Activated CD8-positive, alpha-beta memory T cell treated with anti-CD3 and anti-CD28 coated beads, Interleukin-2, amount 50 U/mL, for 24 hours (primary cell): Measurements from ENCODE around the gene BCDIN3D.
"Not testable (repeated sequence)": the region's sequence is repeated elsewhere in the genome, so short reads cannot be mapped to it uniquely, and the experiment has no call there.

ENCODE experiments used
- DNase-seq: peaks from one replicate; pipeline ENCODE4 v3.0.0-alpha.2; 2020; ENCODE audit errors: extremely low read depth

Gene BCDIN3D

DNA sequence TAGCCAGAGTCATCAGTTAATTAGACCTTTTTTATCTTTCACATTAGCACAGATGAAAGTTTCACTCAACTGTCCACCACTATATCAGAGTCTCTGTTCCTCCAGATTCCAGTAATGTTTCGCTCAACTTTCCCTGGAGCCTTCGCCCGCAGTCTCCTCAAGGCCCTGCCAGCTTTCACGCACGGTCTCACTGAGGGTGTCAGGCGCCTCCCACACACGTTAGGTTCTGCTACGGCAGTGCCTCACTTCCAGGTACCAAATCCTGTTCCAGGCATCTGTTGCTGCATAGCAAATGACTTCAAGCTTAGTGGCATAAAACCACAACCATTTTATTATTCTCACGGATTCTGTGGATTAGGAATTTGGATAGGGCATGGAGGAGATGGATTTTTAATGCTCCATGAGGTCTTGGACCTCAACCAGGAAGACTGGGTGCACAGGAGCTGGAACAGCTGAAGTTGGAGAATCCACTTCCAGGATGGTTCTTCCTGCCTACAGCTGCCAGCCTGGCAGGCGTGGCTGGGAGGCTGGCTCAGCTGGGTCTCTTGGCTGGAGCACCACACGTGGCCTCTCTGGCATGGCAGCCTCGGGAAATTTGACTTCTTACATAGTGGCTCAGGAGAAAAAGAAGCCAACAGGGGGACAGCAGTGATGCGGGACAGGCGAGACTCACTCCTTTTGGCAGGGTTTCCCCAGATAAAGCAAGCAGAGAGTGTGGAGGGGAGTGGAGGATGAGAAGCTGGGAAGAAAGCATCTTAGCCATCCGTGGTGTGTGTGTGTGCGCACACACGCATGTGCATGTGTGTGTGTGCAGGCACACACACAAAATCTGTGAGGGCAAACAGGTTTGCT, 21.3 kb upstream of the BCDIN3D start:
- no peak for DNase-seq

DNA sequence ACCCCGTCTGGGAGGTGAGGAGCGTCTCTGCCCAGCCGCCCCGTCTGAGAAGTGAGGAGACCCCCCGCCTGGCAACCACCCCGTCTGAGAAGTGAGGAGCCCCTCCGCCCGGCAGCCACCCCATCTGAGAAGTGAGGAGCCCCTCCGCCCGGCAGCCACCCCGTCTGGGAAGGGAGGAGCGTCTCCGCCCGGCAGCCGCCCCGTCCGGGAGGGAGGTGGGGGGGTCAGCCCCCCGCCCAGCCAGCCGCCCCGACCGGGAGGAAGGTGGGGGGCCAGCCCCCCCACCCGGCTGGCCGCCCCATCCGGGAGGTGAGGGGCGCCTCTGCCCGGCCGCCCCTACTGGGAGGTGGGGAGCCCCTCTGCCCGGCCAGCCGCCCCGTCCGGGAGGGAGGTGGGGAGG, 18.0 kb upstream of the BCDIN3D start:
- DNase-seq = not testable (repeated sequence)

DNA sequence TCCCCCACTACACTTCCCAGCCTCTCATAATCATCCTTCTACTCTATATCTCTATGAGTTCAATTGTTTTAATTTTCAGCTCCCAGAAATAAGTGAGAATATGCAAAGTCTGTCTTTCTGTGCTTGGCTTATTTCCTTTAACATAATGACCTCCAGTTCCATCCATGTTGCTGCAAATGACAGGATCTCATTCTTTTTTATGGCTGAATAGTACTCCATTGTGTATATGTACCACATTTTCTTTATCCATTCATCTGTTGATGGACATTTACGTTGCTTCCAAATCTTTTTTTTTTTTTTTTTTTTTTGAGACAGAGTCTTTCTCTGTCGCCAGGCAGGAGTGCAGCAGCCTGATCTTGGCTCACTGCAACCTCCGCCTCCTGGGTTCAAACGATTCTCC, 13.0 kb upstream of the BCDIN3D start:
- DNase-seq = not testable (repeated sequence)

DNA sequence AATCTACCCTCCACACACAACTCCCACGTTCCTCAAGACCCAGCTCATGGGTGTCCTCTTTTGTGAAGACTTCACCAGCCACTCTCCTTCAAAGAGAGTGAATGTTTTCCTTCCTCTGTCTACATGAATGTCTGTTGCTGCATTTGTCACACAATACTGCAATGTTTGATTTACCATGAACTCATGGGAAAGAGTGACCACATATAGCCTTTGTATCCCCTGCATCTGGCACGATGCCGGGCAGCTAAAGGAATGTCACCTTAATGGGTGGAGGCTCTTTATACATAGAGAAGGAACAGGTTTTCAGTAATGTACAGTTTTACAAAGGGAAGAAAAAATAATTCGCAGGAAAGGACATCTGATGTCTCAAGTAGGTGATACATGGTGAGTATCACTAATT, 12.1 kb upstream of the BCDIN3D start:
- no peak for DNase-seq

DNA sequence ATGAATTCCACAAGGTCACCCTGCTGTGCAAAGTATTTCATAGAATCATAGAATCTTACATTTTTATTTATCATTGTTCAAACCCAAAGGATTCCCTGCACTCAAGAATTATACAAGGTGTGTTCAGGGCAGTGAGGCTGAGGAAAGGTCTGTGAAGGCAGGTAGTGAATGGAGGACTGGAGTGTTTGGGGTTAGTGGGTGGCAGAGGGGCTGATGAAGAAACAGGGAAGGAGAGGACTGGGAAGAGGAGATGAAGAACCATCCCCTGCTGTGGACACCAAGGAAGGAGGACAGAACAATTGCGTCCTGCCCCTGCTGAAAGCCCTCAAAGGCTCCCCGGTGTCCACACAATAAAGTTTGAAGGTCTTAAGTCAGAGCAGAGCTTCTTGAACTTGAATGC, 10.8 kb upstream of the BCDIN3D start:
- DNase-seq = no peak

DNA sequence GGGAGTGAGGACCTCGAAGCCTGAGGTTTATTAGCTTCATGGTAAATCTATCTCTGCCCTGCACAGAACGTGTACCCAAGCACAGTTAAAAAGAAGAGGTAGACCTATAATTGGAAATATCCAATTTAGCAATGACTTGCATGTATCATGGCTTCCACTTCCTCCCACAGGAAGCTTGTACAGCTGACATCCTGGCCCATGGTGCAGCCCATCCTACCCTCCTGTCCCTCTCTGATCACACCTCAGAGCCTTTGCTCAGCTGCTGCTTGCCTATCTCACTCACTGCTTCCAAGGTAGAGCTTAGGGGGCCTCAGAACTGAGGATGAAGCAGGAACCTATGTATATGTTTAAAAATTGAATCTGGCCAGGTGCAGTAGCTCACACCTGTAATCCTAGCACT, 4.3 kb upstream of the BCDIN3D start:
- DNase-seq = no peak

DNA sequence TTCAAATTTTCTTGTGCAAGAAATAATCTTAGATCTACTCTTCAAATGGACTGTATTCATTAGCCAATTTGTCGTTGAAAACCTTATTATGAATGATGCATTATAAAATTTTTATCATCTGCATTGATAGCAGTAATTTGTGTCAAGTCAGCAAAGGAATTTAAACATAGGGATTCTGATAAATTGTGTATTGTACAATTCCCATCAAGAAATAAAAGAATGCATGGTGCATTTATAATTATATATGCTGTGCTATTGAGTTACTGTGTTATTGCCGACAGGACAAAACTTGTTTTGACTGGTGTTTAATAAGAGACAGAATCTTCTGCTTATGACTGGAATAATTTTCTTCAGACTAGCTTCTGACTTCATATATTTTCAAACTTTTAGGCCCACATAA, 3.1 kb upstream of the BCDIN3D start:
- no peak for DNase-seq

DNA sequence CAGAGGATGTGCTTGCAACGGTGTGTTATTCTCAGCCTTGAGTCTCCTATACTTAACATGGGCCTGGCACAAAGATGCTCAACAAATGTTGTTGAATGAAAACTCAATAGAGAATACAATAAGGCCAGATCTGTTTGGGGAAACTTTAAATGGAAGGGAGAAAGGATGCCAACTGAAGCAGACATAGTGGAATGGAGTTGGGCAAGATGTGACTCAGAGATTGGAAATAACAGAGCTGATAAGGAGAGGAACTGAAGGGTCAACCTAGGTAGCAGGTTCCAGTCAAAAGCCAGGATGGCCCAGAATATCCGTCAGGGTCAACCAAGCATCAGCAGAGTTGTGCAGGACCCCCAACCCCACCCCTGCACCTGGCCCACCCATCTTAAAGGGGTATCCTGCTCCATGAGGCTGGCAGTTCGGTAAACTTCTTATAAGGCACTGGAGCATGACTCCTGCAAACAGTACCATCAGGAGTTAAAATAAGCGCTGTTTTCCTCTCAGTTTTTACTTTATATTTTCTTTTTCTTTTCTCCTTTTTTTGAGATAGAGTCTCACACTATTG, 1.1 kb upstream of the BCDIN3D start:
- no peak for DNase-seq

DNA sequence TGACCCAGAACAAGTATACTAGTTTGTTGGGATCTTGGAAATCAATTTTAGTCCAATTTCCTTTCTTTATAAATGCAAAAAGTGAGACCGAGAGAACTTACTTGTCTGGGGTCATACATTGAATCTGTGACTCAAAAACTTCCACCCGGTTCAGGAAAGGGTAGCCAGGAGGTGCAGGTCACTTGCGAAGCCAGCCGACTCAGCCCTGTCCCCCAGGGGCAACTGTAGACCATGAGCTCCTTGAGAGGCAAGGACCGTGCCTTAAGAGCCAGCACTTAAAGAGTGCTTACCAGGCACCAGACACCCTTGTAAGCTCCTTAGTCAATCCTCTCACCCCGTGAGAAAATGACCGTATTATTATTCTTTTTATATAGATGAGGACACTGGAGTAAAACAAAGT, 505 bp upstream of the BCDIN3D start:
- no peak for DNase-seq

DNA sequence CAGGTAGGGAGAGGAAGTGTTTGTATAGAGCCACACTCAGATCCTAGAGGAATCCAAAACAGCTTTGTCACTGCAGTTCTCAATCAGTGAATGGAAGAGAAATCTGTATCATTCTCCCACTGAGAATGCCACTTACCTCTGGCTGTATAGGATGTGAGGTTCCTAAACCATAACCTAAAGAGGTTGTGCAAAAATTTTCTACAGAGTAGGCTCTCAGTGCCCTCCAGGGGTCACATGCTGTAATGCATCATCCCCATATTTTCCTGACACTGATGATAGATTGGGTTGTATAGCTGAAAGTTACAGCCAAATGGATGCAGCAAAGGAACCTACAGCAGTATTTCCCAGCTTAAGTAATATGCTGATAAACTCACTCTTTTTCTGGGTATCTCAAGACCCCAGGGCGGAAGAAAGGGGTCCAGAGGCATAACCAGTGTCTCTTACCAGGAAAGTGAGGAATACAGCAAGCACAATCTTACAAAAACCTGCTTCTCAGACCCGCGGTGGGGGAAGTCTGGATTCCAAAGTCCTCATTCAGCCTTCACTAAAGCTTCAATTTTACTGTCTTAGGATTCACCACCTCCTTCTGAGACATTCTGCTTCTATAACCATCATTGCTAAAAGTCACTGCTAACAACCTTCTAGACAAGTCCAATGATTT, 3.8 kb downstream of the BCDIN3D start:
- no peak for DNase-seq

DNA sequence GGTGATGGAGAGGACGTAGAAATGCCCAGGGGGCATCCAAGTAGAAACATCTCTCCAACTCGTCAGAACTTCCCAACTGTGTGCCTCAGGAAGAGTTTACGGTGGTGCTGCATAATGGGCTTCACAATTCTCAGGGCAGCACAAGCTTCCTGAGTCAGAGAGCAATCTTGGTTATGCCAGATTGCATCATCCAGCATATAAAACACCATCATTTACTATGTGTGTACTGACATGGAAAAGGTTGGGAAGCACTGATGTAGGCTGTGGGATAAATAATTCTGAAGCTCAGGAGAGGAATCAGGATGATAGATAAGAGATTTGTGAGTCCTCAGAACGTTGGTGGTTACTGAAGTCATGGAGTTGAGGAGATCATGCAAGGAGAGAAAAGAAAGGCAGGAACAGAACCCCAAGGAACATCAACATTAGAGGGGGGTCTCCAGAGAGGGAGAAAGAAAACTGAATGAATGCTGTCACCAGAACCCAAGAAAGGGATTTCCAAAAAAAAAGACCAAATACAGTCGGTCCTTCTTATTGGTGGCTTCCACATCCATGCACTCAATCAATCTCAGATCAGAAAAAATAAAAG, 10.0 kb downstream of the BCDIN3D start:
- no peak for DNase-seq

DNA sequence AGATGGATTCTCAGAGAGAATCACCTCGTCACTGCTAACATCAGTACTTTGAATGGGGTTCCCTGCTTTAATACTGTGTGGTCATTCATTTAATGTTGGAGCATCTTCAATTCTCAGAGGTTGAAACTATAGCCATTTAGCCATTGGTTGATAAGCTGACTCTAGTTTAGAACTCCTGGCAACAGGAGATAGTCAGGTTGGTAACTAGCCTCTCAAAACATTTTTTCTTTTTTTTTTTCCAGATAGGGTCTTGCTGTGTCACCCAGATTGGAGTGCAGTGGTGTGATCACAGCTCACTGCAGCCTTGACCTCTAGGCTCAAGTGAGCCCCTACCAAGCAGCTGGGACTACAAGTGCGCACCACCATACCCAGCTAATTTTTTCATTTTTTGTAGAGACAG, 11.2 kb downstream of the BCDIN3D start:
- no peak for DNase-seq

DNA sequence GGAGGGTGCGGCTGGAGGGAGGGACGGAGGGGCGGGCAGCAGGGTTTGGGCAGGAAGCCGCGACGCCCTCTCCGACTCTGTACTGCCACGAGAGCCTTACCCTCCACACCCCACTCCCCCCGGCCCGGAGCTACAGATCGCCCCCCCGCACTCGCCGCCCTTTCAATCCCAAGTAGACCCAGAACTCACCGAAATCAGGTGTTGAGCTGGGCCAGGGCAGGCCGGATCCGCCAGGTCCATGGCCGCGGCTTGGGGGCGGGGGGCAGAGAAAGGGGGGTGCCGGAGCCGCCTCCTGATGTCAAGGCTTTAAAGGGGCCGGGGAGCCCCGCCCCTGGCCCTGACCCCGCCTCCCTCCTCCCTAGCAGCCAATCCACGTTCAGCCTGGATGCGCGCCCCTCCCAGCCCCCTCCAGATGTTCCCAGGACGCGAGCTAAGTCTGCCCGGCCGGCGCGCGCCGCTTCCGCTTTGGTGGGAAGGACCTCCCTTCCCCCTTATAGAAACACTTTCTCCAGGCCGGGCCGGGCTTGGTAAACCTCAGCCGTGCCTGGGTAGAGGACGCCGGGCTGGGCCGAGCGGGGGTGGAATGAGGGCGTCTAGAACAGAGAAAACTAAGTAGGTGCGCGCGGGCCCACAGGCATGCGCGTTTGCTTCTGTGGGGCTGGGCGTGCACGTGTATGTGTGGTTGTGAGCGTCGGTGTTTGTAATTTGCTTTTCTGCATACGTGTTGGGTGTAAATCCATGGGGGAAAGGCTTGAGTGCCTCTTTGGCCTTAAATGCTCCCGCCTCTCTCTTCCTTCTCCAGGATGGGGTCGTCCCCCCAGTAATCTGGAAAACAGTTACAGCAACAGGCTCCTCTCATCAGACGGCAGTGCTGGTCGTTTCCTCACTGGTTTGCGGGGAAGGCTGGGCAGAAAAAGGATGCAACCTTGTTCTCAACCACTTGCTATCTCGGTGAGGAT, 14.5 kb downstream of the BCDIN3D start, which contains the start of gene NCKAP5L:
NCKAP5L (minus strand) TSS at position 281 of the 959 bp plus-strand sequence. CDS start 24,369 bp downstream, outside the sequence.
- peak; percentile 81 for DNase-seq

DNA sequence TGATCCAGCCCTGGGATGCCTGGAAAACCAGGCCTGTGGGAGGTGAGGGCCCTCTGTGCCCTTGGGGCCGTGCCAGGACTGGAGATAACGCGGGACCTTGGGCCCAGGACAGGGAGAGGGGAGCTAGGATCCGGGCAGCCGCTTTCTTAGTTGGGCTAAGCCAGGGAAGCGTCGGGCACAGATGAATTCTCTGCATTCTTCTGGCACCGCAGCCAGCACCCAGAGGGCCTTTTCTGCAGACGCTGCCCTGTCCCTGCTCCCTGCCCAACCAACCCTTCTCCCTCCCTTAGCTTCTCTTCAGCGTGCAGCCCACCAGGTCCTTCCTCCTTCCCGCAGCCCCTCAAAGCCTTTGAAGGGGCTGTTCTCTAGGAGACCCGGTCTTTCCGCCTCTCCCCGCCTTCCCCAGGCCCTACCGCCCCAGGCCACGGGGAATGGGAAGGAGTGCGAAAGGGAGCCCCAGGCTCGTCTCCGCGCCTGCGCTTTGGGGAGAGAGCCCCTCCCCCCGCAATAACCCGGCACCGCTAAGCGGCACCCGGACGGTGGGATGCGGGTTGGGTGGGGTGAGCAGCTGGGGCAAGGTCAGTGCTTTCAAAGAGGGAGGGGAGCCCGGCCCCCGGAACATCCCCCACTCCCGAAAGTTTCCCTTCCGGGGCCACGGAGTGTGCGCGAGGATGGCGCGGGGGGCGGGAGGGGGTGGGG, 15.4 kb downstream of the BCDIN3D start:
- DNase-seq = no peak

DNA sequence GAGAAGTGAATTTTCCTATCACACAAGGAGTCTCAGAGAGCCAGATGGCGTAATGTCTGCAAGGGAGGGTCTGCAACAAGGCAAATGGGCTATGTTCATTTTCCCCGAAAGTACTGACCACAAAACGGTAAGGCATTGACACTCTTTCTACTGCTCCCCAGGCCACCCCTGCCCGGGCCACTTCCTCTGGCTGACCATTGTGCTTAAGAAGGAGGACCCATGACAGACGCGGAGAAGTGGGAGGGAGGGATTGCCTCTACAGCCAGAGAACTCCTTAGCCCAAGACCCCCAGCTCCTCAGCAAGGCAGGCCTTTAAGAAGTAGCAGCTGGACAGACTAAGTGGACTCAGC, 15.9 kb downstream of the BCDIN3D start:
- DNase-seq = no peak

DNA sequence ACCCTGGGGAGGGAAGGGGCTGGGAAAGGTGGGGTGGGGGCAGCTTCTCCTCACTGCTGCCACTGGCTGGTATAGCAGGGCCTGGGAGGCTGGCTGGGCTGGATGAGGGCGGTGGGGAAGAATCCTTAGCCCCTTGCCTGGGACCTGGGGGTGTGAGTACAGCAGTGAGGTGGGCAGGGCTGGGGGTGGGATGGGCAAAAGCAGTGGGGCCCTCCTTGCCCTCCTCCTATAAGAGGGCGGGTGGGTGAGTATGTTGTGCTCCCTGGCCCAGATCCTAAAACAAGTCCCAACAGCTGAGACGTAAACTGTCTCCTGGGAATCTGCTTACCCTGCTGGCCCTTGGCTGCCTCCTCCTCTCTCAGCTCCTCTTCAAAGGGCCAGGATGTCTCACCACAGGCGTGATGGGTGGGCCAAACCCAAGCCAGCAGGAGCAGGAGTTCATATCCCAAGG, 16.9 kb downstream of the BCDIN3D start:
- DNase-seq = no peak

DNA sequence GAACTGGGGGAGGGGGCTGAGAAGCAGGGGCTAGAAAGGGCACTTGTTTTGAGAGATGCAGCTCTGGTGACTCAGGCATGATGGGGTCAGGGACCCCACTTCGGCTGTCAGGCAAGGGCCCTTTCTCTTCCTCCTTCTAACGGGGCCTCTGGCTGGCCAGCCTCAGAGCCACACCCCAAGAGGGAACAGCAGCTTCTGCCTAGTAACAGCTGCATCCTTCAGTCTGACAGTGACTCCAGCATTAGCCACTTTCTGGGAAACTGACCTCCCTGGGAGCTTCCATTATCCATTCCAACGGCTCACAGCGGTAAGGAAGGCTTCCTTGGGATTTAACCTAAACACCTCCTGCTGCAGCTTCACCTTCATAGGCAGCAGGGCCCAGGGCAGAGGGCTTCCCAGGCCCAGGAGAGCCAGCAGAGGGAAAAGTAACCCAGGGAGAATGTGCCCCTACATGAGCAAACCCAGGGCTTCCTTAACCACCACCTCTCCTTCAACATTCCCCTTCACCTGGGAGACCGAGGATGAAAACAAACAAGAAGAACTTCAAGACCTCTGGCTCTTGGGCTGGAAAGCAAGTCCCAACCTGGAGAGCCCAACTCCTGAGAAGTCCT, 17.4 kb downstream of the BCDIN3D start:
- DNase-seq = no peak

DNA sequence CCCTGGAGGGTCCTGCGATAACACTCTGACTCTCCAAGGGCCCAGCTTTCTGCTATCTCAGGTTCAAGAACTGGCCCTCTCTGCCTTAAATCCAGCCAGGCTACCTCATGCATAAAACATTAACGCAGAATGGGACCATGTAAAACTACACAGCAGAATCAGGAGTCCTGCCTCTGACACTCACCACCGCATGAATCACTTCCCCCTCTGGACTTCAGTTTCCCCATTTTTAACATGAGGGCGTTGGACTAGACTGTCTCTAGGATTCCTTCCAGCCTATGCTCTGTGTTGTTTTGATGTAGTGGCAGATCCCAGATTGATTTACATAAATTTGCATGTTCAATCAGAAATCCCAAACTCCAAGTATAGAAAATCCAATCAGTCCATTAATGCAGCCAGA, 18.0 kb downstream of the BCDIN3D start:
- DNase-seq = no peak

DNA sequence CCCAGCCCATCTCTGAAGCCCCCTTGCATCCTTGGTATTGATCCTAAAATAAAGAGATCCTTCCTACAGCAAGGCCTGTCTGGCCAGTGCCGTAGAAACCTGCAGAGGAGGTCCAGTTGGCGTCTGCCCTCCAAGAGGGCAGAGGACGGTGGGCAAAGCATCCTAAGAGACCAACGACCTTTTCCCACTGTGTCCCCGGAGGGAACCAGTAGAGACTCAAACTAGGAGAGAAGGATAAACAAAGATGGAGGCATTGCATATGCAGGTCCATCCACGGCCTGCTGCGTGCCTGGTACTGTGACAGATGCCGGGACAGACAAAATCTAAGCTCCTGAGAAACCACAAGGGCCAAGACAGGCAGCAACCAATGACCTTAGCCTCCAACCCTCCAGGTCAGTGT, 18.5 kb downstream of the BCDIN3D start:
- DNase-seq = no peak

DNA sequence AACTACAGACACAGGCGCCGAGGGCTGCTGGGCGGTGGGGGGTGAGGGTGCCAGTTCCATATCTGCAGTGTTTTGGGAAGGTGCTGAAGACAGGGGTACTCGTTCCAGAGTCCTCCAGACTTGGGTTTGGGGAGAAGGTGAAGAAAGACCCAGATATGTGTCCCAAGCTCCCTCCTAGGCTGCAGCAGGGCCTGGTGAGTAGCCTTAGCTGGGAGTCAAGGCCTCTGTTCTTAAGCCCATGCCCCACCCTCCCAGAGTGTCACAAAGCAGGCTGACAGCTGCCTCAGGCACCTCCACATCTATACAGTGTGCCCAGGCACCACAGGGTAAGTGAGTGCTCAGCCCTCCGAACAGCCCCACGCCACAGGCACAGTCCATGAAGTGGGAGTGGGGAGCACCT, 19.0 kb downstream of the BCDIN3D start:
- no peak for DNase-seq
